Transverse colon (tissue), 4 donors: ENCODE results near the gene GSTA4.

Experiments used
- CTCF ChIP-seq, 5 experiments: fragments of 200-600 bp in 3 of 5; fragments of 450-650 bp in 2 of 5; sonication (generic) in 3 of 5; IDR thresholded peaks; 1 replicate in 2 of 5; 2 replicates in 3 of 5; pipeline ENCODE4 v1.5.1; 2016 to 2017; ENCODE audit warnings: antibody characterized with exemption in 5 of 5, inconsistent platforms in 3 of 5, mild to moderate bottlenecking in 2 of 5, moderate library complexity in 1 of 5
- EP300 ChIP-seq: sonication (generic); formaldehyde crosslinking; IDR thresholded peaks from one replicate; pipeline ENCODE4 v1.6.1; 2017; ENCODE audit warnings: antibody characterized with exemption, low read depth
- POLR2AphosphoS5 ChIP-seq, 3 donors: sonication (generic); formaldehyde crosslinking; IDR thresholded peaks; one replicate each; pipeline ENCODE4 v1.6.1; 2016; ENCODE audit warnings: antibody characterized with exemption in 3 of 3

DNA sequence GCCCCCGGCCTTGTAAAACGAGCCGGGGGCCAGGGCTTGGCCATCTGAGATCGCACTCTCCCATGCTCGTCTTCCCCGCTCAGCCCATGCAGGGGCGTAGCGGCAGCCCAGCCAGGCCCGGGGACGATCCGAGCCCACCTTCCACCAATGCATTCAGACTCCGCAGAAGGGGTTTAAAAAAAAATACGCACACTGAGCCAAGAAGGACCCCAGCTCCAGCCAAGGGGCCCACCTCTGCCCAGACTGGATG, 320 bp downstream of the GSTA4 start:
- TF ChIP-seq CTCF (IDR thresholded peaks at IDR 0.05) (no peak), EP300 (no peak), POLR2AphosphoS5 (IDR thresholded peaks at IDR 0.05) (no peak)
